GM23338 (cell line): ENCODE results near the gene SH3BP2. TPM values are rescaled to one million over a fixed set of nuclear protein-coding genes. Genes with fewer than 3 reads are reported as not detected.

Experiments
- ATAC-seq: fragments of 200-7000 bp; cut with Tn5 transposase; 3 replicates; pipeline ENCODE4 v1.9.1; 2020
- DNase-seq: peaks from one replicate; pipeline ENCODE4 v3.0.0-alpha.2; 2015; ENCODE audit warnings: low spot score
- H2AFZ ChIP-seq: fragments of 200-600 bp; sonication (generic); 2 replicates; pipeline ENCODE4 v1.8.0; 2016; ENCODE audit warnings: antibody characterized with exemption, mild to moderate bottlenecking, moderate library complexity
- H3F3A ChIP-seq: fragments of 200-600 bp; sonication (generic); replicated peaks from 2 replicates; pipeline ENCODE4 v1.8.0; 2017; ENCODE audit warnings: antibody characterized with exemption, mixed run types, low read depth
- H3K27ac ChIP-seq: fragments of 200-600 bp; sonication (generic); 2 replicates; pipeline ENCODE4 v1.6.1; 2016; ENCODE audit warnings: low read depth
- H3K27me3 ChIP-seq: fragments of 200-600 bp; sonication (generic); 2 replicates; pipeline ENCODE4 v1.8.0; 2016; ENCODE audit warnings: mild to moderate bottlenecking, mixed run types, moderate library complexity; ENCODE audit not compliant: insufficient read depth
- H3K36me3 ChIP-seq: fragments of 200-600 bp; sonication (generic); 2 replicates; pipeline ENCODE4 v1.8.0; 2016; ENCODE audit warnings: mild to moderate bottlenecking; ENCODE audit not compliant: insufficient read depth
- H3K4me1 ChIP-seq: fragments of 200-600 bp; sonication (generic); 2 replicates; pipeline ENCODE4 v1.8.0; 2016; ENCODE audit warnings: mild to moderate bottlenecking, moderate library complexity; ENCODE audit not compliant: insufficient read depth
- H3K4me2 ChIP-seq: fragments of 200-600 bp; sonication (generic); 2 replicates; pipeline ENCODE4 v1.7.1; 2017; ENCODE audit warnings: mixed run types
- H3K4me3 ChIP-seq: fragments of 200-600 bp; sonication (generic); 2 replicates; pipeline ENCODE4 v1.6.1; 2016; ENCODE audit warnings: mixed run types
- H3K79me2 ChIP-seq: fragments of 200-600 bp; sonication (generic); replicated peaks from 2 replicates; pipeline ENCODE4 v1.8.0; 2017; ENCODE audit warnings: mild to moderate bottlenecking; ENCODE audit not compliant: insufficient read depth
- H3K9me2 ChIP-seq: fragments of 200-600 bp; sonication (generic); 2 replicates; pipeline ENCODE4 v1.8.0; 2017; ENCODE audit not compliant: insufficient read depth
- H4K20me1 ChIP-seq: fragments of 200-600 bp; sonication (generic); replicated peaks from 2 replicates; pipeline ENCODE4 v1.8.0; 2017; ENCODE audit warnings: mild to moderate bottlenecking; ENCODE audit not compliant: insufficient read depth
- H3K27ac Mint-ChIP-seq: 2 replicates; pipeline ENCODE4 v1.8.0; 2020; ENCODE audit warnings: inconsistent platforms, mild to moderate bottlenecking, moderate library complexity, mixed read lengths
- H3K27me3 Mint-ChIP-seq: 3 replicates; pipeline ENCODE4 v1.8.0; 2022; ENCODE audit warnings: low read depth, mild to moderate bottlenecking, moderate library complexity, mixed read lengths, inconsistent platforms; ENCODE audit not compliant: insufficient read depth, poor library complexity
- H3K36me3 Mint-ChIP-seq: 3 replicates; pipeline ENCODE4 v1.8.0; 2021; ENCODE audit warnings: low read depth, mild to moderate bottlenecking, inconsistent platforms, moderate library complexity, mixed read lengths
- H3K4me1 Mint-ChIP-seq: 3 replicates; pipeline ENCODE4 v1.8.0; 2020; ENCODE audit warnings: mild to moderate bottlenecking, inconsistent platforms, mixed read lengths
- H3K4me3 Mint-ChIP-seq: 3 replicates; pipeline ENCODE4 v1.8.0; 2021; ENCODE audit warnings: moderate library complexity, mild to moderate bottlenecking, inconsistent platforms, mixed read lengths
- H3K9me3 Mint-ChIP-seq: 3 replicates; pipeline ENCODE4 v1.8.0; 2020; ENCODE audit warnings: moderate library complexity, mild to moderate bottlenecking, inconsistent platforms, mixed read lengths
- CTCF ChIP-seq, 2 experiments: fragments of 200-600 bp in 1 of 2; sonication (generic) in 1 of 2; conservative IDR thresholded peaks; 2 replicates each; pipeline versions ENCODE4 v1.5.1 to v1.6.1; 2016 to 2017; ENCODE audit warnings: antibody characterized with exemption in 2 of 2, low read depth in 2 of 2, mild to moderate bottlenecking in 2 of 2, moderate library complexity in 1 of 2
- ETS1 ChIP-seq: IDR thresholded peaks from 2 replicates; pipeline ENCODE4 v1.6.1; 2016; ENCODE audit warnings: antibody characterized with exemption
- EZH2phosphoT487 ChIP-seq: fragments of 200-600 bp; sonication (generic); IDR thresholded peaks from one replicate; pipeline ENCODE4 v1.8.1; 2018; ENCODE audit warnings: antibody characterized with exemption; ENCODE audit not compliant: unreplicated experiment
- JUNB ChIP-seq: IDR thresholded peaks from one replicate; pipeline ENCODE4 v1.6.1; 2016; ENCODE audit warnings: antibody characterized with exemption; ENCODE audit not compliant: unreplicated experiment
- NANOG ChIP-seq: IDR thresholded peaks from 2 replicates; pipeline ENCODE4 v1.6.1; 2016; ENCODE audit warnings: antibody characterized with exemption, borderline replicate concordance
- POLR2AphosphoS5 ChIP-seq: IDR thresholded peaks from 2 replicates; pipeline ENCODE4 v1.6.1; 2016; ENCODE audit warnings: antibody characterized with exemption, low read depth
- ZNF114 ChIP-seq: fragments of 250-450 bp; sonication (Bioruptor Pico); IDR thresholded peaks from 2 replicates; pipeline ENCODE4 v1.5.0; 2020; ENCODE audit warnings: mild to moderate bottlenecking, moderate library complexity
- ZNF331 ChIP-seq: fragments of 250-450 bp; sonication (Bioruptor Pico); IDR thresholded peaks from 2 replicates; pipeline ENCODE4 v1.5.0; 2020; ENCODE audit warnings: low read depth, mild to moderate bottlenecking, moderate library complexity
- polyA plus RNA-seq: library from polyadenylated mRNA; unstranded; fragments of >200 nt; fragmentation: Nextera tagmentation; extraction: Ambion mirVana; gene quantifications from 2 replicates; pipeline ENCODE4 v1.2.1, GENCODE V29; 2016
- total RNA-seq: library from RNA; depleted of rRNA; stranded (reverse); fragments of >200 nt; shearing (Covaris generic); gene quantifications from 2 replicates; pipeline ENCODE4 v1.2.3, GENCODE V29; 2014
- TF ChIP-seq, protein P1 (sequence below): IDR thresholded peaks from one replicate; pipeline ENCODE4 v1.6.1; 2018; ENCODE audit warnings: antibody characterized with exemption; ENCODE audit not compliant: unreplicated experiment

SH3BP2 gene
- total and polyA plus RNA-seq, 2 experiments from 2014 or later: 15.2 to 43.9 TPM

DNA sequence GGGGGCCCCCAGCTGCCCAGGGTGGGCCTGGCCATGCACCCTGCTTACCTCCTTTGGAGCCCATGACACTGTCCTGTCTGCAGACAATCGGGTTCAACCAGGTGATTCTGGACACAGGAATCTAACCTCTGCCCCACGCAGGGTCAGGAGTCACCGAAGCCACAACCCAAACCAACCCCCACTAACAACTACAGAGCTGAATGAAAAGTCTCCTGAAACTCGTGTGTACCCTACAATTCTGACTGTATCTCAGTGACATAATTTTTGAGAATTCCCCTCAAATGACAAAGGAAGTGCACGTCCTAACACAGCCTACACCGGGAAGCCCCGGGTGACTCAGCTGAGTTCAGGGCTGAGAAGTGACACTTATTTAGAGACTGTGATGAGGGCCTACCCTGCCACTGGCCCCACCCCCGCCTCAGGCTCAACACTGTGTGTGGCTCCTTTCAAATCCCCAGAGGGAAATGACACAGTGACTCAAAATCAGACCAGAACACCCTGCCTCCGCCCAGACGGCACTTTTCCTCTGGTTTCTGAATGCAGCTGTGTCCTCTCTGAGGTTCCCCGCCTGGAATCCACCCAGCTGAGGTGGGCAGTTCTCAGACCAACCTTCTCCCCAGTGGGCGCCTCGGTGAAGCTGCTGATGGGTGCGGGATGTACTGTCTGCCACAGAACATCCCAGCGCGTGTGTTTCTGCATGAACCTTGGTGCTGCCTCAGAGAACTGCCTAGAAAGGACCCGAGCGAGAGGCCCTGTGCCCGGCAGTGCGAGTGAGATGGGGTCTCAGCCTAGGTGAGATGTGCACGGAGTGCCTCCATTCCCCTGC is 46.7 kb upstream of the SH3BP2 start:
- no peaks in the 10 kb centered on the region for H3K9me2 ChIP-seq
- H3K4me1 ChIP-seq: no peaks in the 10 kb centered on the region
- Mint-ChIP-seq H3K27me3 (peaks cover 4% of the 10 kb centered on the region), H3K4me1 (no peaks in the 10 kb centered on the region; the same call in 2 of the 3 replicates), H3K4me3 (no peak overlapping the region), H3K36me3 (peaks cover 48% of the 10 kb centered on the region), H3K27ac (no peak overlapping the region), H3K9me3 (no peaks in the 10 kb centered on the region)
- H3K79me2 ChIP-seq: peaks cover 8% of the 10 kb centered on the region
- H4K20me1 ChIP-seq: peaks cover 4% of the 10 kb centered on the region
- no peak for TF ChIP-seq CTCF (conservative IDR thresholded peaks at IDR 0.05; ENCODE audit: low read depth in 2 of 2)
- TF ChIP-seq JUNB: no peak
- no peak for TF ChIP-seq ZNF331 (CRISPR knock-in tag)
- no peak for TF ChIP-seq NANOG
- TF ChIP-seq EZH2phosphoT487: no peak
- no peak for TF ChIP-seq POLR2AphosphoS5
- TF ChIP-seq ETS1: no peak
- TF ChIP-seq ZNF114 (CRISPR knock-in tag): no peak
- TF ChIP-seq, protein P1, sequence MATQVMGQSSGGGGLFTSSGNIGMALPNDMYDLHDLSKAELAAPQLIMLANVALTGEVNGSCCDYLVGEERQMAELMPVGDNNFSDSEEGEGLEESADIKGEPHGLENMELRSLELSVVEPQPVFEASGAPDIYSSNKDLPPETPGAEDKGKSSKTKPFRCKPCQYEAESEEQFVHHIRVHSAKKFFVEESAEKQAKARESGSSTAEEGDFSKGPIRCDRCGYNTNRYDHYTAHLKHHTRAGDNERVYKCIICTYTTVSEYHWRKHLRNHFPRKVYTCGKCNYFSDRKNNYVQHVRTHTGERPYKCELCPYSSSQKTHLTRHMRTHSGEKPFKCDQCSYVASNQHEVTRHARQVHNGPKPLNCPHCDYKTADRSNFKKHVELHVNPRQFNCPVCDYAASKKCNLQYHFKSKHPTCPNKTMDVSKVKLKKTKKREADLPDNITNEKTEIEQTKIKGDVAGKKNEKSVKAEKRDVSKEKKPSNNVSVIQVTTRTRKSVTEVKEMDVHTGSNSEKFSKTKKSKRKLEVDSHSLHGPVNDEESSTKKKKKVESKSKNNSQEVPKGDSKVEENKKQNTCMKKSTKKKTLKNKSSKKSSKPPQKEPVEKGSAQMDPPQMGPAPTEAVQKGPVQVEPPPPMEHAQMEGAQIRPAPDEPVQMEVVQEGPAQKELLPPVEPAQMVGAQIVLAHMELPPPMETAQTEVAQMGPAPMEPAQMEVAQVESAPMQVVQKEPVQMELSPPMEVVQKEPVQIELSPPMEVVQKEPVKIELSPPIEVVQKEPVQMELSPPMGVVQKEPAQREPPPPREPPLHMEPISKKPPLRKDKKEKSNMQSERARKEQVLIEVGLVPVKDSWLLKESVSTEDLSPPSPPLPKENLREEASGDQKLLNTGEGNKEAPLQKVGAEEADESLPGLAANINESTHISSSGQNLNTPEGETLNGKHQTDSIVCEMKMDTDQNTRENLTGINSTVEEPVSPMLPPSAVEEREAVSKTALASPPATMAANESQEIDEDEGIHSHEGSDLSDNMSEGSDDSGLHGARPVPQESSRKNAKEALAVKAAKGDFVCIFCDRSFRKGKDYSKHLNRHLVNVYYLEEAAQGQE: no peak
- no peaks in the 10 kb centered on the region for H3K27me3 ChIP-seq
- peaks cover 16% of the 10 kb centered on the region for H3K36me3 ChIP-seq
- no peak overlapping the region for H3K4me2 ChIP-seq
- H2AFZ ChIP-seq: no peak overlapping the region
- DNase-seq: no peak
- H3K4me3 ChIP-seq: no peak overlapping the region
- no peak for ATAC-seq
- no peak overlapping the region for H3K27ac ChIP-seq
- H3F3A ChIP-seq: no peaks in the 10 kb centered on the region
